K562 (cell line): ENCODE measurements around the gene HIP1R. TPM values are rescaled to one million over a fixed set of nuclear protein-coding genes. Genes with fewer than 3 reads are reported as not detected.

Experiments used
- ARID1B ChIP-seq: fragments of 450-650 bp; IDR thresholded peaks from 2 replicates; pipeline ENCODE4 v1.6.1; 2016; ENCODE audit warnings: antibody characterized with exemption, mild to moderate bottlenecking, inconsistent platforms
- EP300 ChIP-seq: IDR thresholded peaks from 2 replicates; pipeline ENCODE4 v1.6.1; 2012; ENCODE audit warnings: low read length, improper control_type of control experiment
- FOXJ2 ChIP-seq: fragments of 200-800 bp; sonication (Bioruptor generic); IDR thresholded peaks from 2 replicates; pipeline ENCODE4 v1.6.1; 2016; ENCODE audit warnings: missing genetic modification characterization, missing compliant biosample characterization
- HCFC1 ChIP-seq: IDR thresholded peaks from 2 replicates; pipeline ENCODE4 v1.6.1; 2012; ENCODE audit warnings: low read depth, low read length, improper control_type of control experiment
- HNRNPLL ChIP-seq: fragments of 200-400 bp; formaldehyde crosslinking; IDR thresholded peaks from 2 replicates; pipeline ENCODE4 v1.6.1; 2017; ENCODE audit warnings: low read length, low read depth, mild to moderate bottlenecking; ENCODE audit not compliant: poor library complexity, severe bottlenecking
- MTA1 ChIP-seq: fragments of 450-650 bp; IDR thresholded peaks from 2 replicates; pipeline ENCODE4 v1.6.1; 2017; ENCODE audit warnings: borderline replicate concordance
- RAD21 ChIP-seq, 2 experiments: fragments of 250-450 bp in 1 of 2; fragments of 450-650 bp in 1 of 2; sonication (Bioruptor Pico) in 1 of 2; formaldehyde crosslinking in 1 of 2; IDR thresholded peaks in 1 of 2; conservative IDR thresholded peaks in 1 of 2; 2 replicates each; pipeline versions ENCODE4 v1.4.0 to v1.8.0; 2020 to 2022; ENCODE audit warnings: mild to moderate bottlenecking in 2 of 2, moderate library complexity in 1 of 2
- TRIM24 ChIP-seq, 2 experiments: fragments of 450-650 bp; IDR thresholded peaks; 2 replicates each; pipeline ENCODE4 v1.6.1; 2016
- XRCC5 ChIP-seq: fragments of 200-400 bp; formaldehyde crosslinking; IDR thresholded peaks from 2 replicates; pipeline ENCODE4 v1.6.1; 2017; ENCODE audit warnings: low read depth, mild to moderate bottlenecking, low read length
- polyA plus RNA-seq, 8 experiments: library from polyadenylated mRNA; depleted of rRNA in 4 of 8; stranded (reverse) in 5 of 8; unstranded in 3 of 8; fragments of >200 nt; fragmentation: Nextera tagmentation in 2 of 8; fragmentation: Illumina TruSeq in 1 of 8; extraction: Ambion mirVana in 2 of 8; extraction: Trizol in 1 of 8; gene quantifications; 2 replicates each; pipeline versions ENCODE4 v1.2.1 to v1.2.3, GENCODE V29; 2011 to 2014; ENCODE audit warnings: inconsistent platforms in 1 of 8, missing spikeins in 1 of 8
- total RNA-seq, 7 experiments: library from RNA; depleted of rRNA in 6 of 7; stranded (reverse); fragments of >200 nt in 6 of 7; fragmentation: Illumina TruSeq in 2 of 7; extraction: Trizol in 2 of 7; gene quantifications; 2 replicates each; pipeline versions ENCODE4 v1.2.1 to v1.2.3, GENCODE V29; 2011 to 2021; ENCODE audit warnings: low replicate concordance in 1 of 7
- TF ChIP-seq, protein P1 (sequence below): fragments of 250-450 bp; sonication (Bioruptor Pico); IDR thresholded peaks from 2 replicates; pipeline ENCODE4 v1.9.0; 2021; ENCODE audit warnings: mild to moderate bottlenecking
- TF ChIP-seq, protein P2 (sequence below), 3 experiments: IDR thresholded peaks in 2 of 3; conservative IDR thresholded peaks in 1 of 3; 2 replicates each; pipeline ENCODE4 v1.5.1; 2011 to 2012; ENCODE audit warnings: low read length in 3 of 3, mild to moderate bottlenecking in 3 of 3, control low read depth in 2 of 3, improper control_type of control experiment in 1 of 3, inconsistent platforms in 1 of 3, low read depth in 1 of 3, mixed read lengths in 1 of 3, moderate library complexity in 1 of 3; ENCODE audit not compliant: insufficient read depth in 2 of 3

HIP1R gene
- total and polyA plus RNA-seq, 9 of the 15 experiments (the other 6 are each of a cell fraction or from before 2014, with no cell fraction given), result 0.15 to 31.0 (median 14.2) TPM

DNA sequence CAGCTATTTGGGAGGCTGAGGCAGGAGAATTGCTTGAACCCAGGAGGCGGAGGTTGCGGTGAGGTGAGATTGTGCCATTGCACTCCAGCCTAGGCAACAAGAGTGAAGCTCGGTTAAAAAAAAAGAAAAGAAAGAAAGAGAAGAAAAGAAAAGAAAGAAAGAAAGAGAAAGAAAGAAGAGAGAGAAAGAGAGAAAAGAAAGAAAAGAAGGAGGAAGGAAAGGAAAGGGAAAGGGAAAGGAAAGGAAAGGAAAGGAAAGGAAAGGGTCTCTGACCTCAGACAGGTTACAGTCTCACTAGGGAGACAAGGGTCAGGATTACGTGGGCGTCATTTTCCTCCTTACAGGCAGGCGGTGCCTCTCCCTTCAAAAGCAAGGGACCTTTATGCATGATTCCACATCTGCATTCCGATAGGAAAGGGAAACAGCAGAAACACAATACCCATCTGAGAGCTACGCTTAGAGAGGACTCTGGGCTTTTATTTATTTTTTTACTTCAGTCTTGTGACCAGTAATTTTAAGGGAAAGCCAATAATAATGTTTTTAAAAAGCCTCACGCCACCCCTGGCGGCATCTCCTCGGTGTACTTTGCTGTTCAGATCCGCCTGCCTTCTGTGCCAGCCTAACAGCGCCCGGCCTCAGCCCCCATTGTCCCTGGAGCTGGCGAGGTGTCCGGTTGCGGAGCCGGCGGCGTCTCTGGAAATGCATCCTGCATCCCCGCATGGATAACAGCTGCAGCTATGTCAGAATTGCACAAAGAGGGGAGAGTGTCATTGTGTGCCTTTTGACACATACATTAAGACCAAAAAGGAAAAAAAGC, 945 bp upstream of the HIP1R start (continued):
- no peak for TF ChIP-seq XRCC5
- TF ChIP-seq HNRNPLL, result no peak
- TF ChIP-seq RAD21 (CRISPR knock-in tag; conservative IDR thresholded peaks at IDR 0.05 in 1 of 2, IDR thresholded peaks at IDR 0.05 in 1 of 2), result no peak
- TF ChIP-seq ARID1B, result 0 out of 2 replicates have a peak, but pooled peaks have one; percentile 23
- no peak for TF ChIP-seq HCFC1
- TF ChIP-seq, protein P1, sequence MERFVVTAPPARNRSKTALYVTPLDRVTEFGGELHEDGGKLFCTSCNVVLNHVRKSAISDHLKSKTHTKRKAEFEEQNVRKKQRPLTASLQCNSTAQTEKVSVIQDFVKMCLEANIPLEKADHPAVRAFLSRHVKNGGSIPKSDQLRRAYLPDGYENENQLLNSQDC (CRISPR knock-in tag), result no peak
- TF ChIP-seq MTA1, result 0 out of 2 replicates have a peak, but pooled peaks have one; percentile 34
- TF ChIP-seq, protein P2, sequence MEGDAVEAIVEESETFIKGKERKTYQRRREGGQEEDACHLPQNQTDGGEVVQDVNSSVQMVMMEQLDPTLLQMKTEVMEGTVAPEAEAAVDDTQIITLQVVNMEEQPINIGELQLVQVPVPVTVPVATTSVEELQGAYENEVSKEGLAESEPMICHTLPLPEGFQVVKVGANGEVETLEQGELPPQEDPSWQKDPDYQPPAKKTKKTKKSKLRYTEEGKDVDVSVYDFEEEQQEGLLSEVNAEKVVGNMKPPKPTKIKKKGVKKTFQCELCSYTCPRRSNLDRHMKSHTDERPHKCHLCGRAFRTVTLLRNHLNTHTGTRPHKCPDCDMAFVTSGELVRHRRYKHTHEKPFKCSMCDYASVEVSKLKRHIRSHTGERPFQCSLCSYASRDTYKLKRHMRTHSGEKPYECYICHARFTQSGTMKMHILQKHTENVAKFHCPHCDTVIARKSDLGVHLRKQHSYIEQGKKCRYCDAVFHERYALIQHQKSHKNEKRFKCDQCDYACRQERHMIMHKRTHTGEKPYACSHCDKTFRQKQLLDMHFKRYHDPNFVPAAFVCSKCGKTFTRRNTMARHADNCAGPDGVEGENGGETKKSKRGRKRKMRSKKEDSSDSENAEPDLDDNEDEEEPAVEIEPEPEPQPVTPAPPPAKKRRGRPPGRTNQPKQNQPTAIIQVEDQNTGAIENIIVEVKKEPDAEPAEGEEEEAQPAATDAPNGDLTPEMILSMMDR (IDR thresholded peaks at IDR 0.05 in 2 of 3, conservative IDR thresholded peaks at IDR 0.05 in 1 of 3; ENCODE audit: insufficient read depth in 2 of 3, low read depth in 1 of 3, low read length in 3 of 3), result peak in 1 of 3 experiments; percentile 5; a peak in 1 of 6 replicates
- no peak for TF ChIP-seq EP300
- peak; percentile 44 to 64; a peak in 3 of 4 replicates for TF ChIP-seq TRIM24 (IDR thresholded peaks at IDR 0.05)
- TF ChIP-seq FOXJ2, result no peak
